Stimulated activated CD8-positive, alpha-beta memory T cell treated with anti-CD3 and anti-CD28 coated beads, Interleukin-4, amount 100 ng/mL, for 4 hours (primary cell): Measurements from ENCODE around the gene L3MBTL4.
"Not testable (repeated sequence)": the region's sequence is repeated elsewhere in the genome, so short reads cannot be mapped to it uniquely, and the experiment has no call there.

Source experiments
- DNase-seq, 2 donors: peaks; one replicate each; pipeline ENCODE4 v3.0.0-alpha.2; 2020; ENCODE audit warnings: low read depth in 2 of 2, low spot score in 1 of 2

The L3MBTL4 gene

DNA sequence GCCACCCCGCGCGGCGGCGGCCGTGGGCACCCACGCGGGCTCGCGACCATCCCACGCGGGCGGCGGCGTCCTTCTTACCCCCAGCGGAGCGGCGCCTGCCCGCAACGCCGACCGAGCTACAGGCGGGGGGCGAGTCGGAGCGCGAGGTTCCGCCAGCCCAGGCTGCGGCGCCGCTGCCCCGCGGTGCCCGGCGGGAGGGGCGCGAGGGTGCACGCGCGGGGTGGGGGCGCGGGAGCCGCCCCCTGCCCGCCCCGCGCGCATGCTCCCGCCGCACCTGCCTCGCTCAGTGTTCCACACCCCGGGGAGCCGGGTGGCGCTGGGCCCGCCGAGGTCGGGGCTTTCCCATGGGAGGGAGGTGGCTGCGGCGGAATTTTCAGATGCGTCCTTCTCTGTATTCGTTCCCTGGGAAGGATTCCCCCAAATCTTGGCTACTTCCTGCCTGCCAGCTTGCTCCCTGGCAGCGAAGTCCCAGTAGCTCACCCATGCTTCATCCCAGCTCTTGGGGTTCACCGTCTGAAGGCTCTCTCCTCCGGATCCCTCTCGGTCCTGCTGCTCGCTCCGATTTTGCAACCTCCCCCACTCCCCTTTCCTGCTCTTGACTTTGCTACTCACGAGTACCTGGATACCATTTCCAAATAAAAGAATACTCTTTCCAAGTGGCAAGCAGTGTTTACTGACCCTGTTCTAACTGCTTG, at the start of gene L3MBTL4:
Gene L3MBTL4, minus strand, starts transcription at position 189 of the 695 bp plus-strand sequence. CDS start 103,286 bp downstream, outside the sequence.
- DNase-seq: no peak

DNA sequence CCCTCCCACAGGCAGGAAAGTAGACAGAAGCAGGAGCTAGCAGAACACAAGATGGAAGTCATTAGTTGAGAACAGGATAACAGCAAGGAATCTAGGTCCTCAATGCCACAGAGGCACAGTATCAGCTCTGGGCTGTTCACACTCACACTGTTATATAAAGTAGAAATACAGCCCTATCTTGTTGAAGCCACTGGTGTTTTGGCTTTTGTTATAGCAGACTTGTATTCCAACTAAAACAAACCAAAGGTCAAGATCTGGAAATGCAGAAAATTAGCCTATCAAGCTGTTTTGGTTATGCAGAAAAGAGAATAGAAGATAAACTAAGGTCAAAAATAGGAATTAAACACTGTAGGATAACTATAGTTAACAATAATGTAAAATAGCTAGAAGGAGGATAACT, 37.5 kb upstream of the L3MBTL4 start:
- no peak for DNase-seq

DNA sequence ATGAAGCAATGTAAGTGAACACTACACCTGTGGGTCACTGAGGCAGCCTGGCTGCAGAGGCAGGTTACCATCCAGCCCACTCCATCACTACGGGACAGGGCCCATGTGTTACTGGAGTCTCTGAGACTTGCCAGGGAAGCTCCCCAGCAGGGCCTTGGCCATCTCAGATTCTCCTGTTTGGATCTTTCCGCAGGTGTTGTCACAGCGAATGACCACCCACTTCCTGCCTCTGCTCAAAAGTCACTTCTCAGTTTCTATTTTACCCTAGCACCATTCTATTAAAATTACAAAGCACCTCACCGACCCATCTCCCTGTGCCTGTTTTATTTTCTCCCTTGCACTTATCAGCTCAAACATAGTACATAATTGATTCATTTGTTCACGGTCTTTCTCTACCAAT, 34.5 kb upstream of the L3MBTL4 start:
- no peak for DNase-seq

DNA sequence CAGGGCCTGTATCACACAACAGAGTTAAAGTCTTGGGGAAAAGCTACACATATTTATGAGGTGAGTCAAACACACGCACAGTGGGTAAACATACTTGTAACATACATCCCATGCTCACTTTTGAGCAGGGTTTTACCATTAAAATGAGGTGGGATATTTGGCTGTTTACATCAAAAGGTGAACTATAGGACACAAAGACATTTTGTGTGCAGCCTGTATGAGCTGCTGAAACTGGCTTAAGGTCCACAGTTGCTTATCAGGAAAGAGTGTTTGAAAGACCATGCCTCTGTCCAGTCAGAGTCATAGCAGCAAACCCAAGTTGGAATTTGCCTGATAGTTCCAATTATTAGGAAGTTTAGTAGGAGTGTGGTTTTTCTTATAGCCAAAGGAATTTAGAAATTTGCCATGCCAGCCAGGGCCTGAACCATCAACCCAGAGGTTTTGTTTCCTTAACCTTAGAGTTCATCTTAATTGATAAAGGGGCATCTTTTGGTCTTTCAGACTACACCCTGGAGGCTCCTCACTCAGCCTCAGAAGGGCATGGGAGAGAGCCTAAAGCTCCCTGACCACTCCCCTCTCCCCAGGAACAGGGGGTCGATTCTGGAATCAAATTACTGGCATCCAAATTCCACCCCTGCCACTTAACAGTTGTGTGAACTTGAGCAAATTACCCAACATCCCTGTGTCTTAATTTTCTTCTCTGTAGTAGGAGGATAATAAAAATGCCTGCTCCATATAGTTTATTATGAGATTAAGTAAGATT, 29.9 kb upstream of the L3MBTL4 start:
- DNase-seq: no peak

DNA sequence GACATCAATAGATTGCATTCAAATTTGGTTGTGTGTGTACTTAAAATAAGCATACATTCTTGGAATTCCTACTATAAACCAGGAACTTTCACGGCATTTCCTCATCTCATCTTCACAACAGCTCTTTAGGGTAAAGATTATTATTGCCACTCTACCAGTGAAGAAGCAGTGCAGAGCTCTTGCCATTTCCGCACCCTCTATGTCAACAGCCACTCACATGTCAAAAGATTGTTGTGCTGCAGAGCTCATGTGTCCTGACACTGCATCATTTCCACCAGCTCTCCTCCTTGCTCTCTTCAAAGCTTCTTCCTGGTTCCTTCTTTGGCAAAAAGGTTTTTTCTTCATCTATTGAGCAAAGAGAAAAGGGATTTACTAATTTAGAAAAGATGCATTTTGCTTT, 26.5 kb upstream of the L3MBTL4 start:
- no peak for DNase-seq

DNA sequence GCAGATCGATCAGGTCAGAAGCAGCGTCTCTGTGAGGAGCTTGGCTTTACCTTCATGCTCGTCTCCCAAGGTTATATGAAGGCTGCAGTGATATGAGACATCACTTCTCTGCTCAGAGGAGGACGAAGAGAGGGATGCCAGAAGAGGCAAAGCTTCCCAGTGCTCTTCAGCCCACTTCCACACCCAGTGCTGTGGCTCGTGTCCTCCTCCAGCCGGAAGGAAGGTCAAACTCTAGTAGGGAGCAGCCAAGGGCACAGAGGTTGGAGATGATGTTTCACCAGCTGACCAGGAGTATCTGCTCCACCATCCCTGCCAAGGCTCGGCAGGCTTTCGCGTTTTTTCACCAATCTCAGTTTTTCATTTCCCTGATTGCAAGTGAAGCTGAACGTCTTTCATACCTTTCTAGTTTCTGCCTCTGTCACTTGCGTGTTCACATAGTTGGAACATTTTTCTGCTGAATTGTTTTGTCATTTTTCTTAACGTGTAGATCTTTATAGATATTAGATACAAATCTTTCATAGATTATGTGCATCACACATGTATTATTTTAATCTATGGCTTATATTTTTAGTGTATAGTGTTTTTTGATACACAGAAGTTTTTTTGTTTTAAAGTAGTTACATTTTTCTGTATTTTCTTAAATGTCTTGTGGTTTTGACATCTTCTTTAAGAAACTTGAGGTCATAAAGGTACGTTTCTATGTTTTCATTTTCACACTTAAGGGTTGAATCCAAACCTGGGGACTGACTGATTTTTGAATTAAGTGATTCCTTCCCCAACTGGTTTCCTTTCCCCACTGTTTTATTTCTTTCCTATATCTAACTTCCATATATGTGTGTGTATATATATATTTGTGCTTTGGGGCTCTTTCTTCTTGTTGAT, 23.5 kb upstream of the L3MBTL4 start:
- no peak for DNase-seq

DNA sequence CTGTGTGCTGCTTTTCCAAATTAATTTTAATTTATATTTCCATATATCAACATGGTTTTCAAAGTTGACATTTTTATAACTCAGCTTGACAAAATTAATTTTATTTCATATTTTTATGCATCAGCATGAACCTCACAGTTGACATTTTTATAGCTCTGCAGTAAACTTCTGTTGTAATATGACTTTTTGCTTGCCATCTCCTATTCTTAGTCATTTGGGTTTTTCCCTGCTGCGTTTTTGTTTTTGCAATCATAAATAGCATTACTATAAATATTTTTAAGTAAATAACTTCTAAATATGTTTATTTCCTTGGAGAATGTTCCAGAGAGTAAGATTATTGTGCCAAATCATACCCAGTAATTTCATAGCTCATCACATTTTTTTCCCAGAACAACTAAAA, 21.0 kb upstream of the L3MBTL4 start:
- no peak for DNase-seq

DNA sequence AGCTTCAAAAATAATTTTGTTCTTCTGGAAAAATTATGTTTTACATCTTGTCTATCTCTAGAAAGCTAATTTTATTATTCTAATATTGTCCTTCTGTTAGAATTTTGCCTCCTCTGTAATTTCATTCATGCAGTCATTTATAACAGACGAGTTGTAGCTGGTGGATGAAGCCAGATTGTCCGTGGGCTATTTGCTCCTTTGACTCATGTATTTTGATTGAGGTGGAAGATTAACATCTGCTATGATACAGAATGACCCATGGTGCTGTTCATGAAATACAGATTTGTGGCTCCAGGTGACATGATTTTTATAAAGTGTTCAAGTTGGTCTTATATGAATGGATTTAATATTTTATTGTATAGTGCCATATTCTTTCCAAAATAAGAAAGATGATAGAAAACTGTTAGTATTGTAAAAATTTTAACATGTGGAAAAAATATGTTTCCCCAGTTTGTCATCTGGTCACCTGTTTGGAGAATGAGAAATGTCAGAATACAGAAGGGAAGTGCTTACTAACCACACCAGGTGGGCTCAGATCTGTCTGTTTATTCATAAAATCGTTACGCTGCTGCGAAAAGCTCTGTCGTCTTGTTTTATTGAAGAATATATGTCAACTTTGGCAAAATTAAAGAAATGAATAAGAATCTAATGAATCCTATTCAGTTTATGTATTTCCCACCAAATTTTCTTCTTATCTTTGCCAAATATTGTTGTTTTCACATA, 20.4 kb upstream of the L3MBTL4 start:
- no peak for DNase-seq

DNA sequence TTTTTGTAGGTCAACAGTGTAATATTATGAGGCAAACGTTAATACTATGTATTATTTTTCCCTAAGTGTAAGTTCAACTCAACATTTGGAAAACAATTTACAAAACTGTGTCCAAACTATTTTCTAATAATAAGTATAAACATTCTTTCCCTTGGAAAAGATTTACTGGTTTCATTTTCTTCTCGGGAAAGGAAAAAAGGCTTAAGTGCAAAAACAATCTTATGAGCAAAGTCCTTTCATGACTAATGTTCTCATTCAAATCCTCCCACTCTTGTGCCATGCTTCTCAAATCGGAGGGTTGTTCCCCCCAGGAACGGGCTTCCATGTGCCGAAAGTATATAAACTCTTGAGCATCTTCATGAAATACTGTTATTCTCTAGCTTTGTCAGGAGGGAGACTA, 19.8 kb upstream of the L3MBTL4 start:
- no peak for DNase-seq

DNA sequence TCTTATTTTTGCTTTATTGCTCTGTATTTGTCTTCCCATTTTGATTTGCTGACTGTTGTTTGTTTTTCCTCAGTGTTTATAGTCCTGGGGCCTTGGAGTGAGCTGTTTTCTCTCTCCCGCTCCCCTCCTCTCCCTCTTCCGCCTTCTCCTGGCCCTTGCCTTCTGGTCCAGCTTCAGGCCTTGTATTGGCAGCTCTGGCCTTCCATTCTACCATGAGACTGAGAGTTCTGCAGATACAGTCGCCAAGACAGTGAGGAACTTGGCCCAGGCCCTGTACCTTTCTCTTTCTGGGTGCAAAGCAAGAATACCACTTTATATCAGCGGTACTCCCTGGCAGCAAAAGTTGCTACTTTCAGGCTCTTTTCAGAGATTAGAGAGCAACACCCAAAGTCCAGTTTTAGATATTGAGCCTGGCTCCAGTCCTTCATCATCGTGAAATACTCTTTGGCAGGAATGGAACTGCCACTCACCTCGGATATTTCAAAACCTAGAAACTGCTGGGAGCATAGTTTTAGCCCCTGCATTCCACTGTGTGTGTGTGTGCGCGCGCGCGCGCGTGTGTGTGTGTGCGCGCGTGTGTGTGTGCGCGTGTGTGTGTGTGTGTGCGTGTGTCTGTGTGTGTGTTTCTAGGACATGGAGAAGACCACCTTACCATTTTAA, 17.1 kb upstream of the L3MBTL4 start:
- no peak for DNase-seq

DNA sequence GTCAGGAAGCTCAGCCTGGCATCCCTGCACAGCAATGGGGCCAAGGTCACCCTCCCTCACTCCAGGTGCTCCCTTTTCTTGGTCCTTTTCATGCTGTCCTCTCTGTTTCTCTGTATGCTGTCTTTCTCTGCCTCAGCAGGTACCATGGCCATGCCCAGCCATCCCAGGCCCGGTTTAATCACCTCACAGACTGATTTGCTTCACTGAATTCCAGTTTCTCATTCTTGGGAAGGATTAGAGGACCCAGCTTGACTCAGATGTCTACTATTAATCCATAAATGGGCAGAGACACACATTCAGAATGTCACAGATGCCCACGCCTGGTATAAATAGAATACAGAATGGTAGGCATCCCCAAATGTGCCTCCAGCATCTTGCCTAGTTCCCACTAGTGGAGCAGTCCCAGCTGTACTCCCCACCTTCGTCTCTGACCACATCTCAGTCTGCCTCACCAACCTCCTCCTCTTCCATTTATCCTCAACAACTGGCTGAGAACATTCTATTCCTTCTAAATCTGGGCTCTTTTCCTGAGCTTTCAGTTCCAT, 14.2 kb upstream of the L3MBTL4 start:
- DNase-seq: no peak

DNA sequence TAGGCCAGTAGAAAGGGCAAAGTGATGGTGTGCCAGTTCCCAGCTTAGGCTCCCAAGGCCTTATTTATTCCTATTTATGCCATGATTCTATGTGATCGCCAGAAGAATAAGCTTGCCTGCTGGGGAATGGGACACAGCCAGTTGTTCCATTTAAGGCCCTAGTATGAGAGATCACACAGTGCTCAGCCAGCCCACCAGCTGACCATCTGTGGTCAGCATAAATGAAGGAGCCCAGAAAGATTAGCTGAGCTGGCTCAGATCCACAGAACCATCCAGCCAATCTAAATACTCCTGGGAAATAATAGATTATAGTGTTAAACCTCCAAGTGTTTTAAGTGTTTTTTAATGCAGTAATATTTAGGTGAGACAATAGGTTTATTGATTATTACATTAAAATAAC, 12.6 kb upstream of the L3MBTL4 start:
- no peak for DNase-seq

DNA sequence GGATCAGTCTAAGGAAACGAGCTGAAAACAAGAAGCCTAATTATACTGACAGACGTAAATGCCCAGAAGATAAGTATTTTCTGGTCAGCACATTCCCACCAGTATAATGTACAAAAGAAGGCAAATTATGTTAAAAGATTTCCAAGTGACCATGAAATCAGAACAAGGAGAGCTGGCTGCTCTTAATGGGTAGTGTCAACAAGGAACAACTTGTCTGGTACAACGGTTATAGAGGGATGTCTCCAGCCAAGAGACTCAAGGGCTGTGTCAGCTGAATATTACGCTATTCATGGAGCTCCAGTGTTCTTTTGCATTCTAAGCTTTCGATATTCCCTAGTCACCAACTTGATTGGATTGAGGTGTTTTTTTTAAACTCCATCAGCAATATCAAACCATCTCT, 8.6 kb upstream of the L3MBTL4 start:
- no peak for DNase-seq

DNA sequence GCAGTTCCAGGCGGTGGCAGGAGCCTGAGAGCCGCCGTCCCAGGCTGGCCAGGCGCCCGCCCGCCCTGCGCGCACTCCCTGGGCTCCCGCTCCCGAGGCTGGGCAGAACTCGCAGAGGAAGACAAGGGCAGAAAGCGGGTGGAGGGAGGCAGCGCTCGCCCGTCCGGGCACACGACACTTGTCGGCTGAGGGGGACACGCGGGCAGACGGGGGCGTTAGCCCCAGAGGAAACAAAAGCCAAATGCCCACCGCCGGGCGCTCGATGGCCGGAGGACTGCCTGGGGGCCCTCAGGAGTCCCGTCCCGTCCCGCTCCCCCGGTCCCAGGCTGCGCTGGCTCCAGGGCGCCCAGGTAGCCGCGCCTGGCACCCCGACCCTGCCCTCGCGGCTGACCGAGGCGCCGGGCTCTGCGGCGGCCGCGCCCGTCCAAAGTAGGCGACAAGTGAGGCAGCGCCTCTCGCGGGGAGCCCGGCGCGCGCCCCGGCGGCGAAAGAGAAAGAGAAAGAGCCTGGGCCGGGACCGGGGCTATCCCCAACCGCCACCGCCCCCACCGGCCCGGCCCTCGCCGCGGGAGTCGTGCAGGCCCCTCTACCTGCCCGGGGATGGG, 491 bp downstream of the L3MBTL4 start:
- DNase-seq: peak in 1 of 2 donors; percentile 30

DNA sequence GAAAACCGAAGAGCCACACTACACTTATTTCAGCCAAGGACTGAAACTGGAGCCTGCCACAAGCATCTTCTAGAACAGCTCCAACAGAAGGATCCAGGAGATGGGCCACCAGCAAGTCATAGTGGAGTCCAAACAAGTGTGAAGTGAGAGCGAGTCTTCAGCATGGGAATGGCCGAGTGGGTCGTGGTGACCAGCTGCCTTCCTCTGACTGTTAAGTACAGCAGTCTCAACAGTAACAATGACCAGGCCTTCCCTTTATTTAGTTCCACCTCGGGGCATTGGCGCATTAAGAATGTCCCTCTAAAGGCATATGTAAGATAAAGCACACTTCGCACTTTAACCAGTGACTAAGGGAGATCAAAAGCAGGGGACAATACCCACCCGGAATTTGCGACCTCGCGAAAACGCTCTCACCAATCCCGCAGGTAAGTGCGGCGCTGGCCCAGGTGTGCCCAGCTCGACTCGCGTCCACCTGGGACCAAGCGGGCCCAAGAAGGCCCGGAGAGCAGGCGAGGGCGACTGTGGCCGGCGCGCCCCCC, 1.1 kb downstream of the L3MBTL4 start:
- DNase-seq: no peak

DNA sequence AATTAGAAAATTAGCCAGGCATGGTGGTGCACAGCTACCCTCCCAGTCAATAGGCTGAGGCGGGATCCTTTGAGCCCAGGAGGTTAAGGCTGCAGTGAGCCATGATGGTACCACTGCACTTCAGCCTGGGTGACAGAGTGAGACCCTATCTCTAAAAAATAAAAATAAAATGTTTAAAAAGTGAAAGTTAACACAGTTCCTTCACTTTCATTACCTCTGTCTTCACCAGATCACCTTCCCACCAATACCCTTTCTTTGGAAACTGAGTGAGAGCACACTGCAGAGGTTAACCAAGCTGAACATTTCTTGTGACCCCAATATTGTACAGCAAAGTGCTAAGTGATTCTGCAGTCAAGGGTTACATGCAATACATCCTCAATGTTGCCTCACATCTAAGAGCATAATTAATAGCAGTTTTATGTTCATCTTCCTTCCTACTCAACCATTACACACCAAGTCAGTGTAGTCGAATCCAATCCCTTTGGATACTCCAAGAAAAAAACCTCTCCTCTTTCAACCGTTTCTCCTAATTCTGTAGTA, 1.7 kb downstream of the L3MBTL4 start:
- no peak for DNase-seq

DNA sequence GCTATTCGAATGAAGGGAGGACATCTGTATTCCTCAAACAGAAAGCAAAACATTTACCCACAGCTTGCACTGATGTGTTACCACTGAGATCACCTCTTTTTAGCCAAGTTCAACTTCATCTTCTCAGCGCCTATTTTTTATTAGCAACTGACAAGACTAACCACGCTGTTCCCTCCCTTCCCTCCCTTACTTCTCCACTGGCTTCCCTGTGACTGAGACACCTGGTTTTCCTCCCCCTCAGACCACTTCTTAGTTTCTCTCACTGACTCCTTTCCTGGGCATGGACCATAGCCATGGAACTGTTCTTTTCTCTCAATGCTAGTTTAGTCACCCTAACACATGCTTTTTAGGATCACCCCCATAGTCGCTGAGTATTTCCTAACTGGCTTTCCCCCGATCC, 3.3 kb downstream of the L3MBTL4 start:
- DNase-seq: no peak

DNA sequence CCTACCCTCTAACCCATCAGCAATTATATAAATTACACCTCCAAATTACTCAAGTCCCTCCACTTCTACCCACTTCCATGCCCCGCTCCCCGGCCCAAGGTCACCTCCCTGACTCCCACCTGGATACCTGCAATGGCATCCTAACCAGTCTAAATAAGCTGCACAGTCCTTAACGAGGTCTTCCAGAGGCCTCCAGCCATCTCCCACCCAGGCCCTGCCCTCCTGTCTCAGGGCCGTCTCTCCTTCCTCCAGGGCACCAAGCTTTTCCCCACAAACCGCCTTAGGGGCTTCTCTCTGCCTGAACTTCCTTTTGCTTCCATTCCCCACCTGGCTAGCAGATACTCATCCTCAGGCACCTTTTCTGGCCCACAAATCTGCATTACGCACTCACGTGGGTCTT, 4.8 kb downstream of the L3MBTL4 start:
- no peak for DNase-seq

DNA sequence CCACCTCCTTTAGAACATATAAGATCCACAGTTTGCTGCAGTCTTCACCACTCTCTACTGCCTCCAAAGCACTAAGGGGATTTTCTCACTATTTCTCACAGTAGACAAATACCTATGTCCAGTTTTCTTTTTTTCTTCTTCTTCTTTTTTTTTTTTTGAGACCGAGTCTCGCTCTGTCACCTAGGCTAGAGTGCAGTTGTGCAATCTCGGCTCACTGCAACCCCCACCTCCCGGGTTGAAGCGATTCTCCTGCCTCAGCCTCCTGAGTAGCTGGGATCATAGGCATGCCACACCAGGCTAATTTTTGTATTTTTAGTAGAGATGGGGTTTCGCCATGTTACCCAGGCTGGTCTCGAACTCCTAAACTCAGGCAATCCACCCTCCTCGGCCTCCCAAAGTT, 6.2 kb downstream of the L3MBTL4 start:
- DNase-seq: not testable (repeated sequence)
